Mucosa of descending colon (tissue), 3 donors: ENCODE measurements around the gene TMEM18. TPM values are rescaled to one million over a fixed set of nuclear protein-coding genes. Genes with fewer than 3 reads are reported as not detected.

Experiments
- ATAC-seq: fragments of 200-7000 bp; cut with Tn5 transposase; one replicate; pipeline ENCODE4 v1.9.1; 2020; ENCODE audit warnings: mild to moderate bottlenecking, moderate library complexity
- DNase-seq, 3 donors: peaks; one replicate each; pipeline ENCODE4 v3.0.0-alpha.2; 2020
- H3K36me3 ChIP-seq: fragments of 200-600 bp; one replicate; pipeline ENCODE4 v1.8.0; 2021; ENCODE audit warnings: low read depth, mild to moderate bottlenecking
- H3K4me1 ChIP-seq: fragments of 200-600 bp; one replicate; pipeline ENCODE4 v1.8.0; 2021; ENCODE audit warnings: low read depth, mild to moderate bottlenecking
- H3K4me3 ChIP-seq: fragments of 200-600 bp; one replicate; pipeline ENCODE4 v1.8.0; 2021; ENCODE audit warnings: mild to moderate bottlenecking
- H3K9me3 ChIP-seq: fragments of 200-600 bp; one replicate; pipeline ENCODE4 v1.8.0; 2021; ENCODE audit warnings: mild to moderate bottlenecking
- intact Hi-C, 2 donors: fragments of 100-400 bp; cut with DNase I in 1 of 2; cut with micrococcal nuclease in 1 of 2; formaldehyde crosslinking; loops; one replicate each; pipeline versions ENCODE4 v1.11.0 to v1.11.1; 2022; cut with DNase I, micrococcal nuclease
- total RNA-seq, 3 donors: library from RNA; stranded (reverse); fragmentation: NEBNext Ultra II Directional in 2 of 3; extraction: Animal tissue kit (Norgen Biotek cat#: 25700) in 2 of 3; gene quantifications; one replicate each; pipeline versions ENCODE4 v1.2.1 to v1.2.4, GENCODE V29; 2021 to 2023
- TF ChIP-seq, protein P1 (sequence below): fragments of 200-600 bp; IDR thresholded peaks from one replicate; pipeline ENCODE4 v1.8.0; 2022; ENCODE audit warnings: antibody characterized with exemption, mild to moderate bottlenecking
- donor health status: DM: no; HTN: no; CAD: no; lungs with moderate emphysema.
- donor health status: DM: no; HTN: no; CAD: no.
- donor health status: DM: no; HTN: yes; CAD: no.

Gene TMEM18
- total RNA-seq, 3 donors from 2014 or later, result 13.9 to 22.3 (median 19.0) TPM

DNA sequence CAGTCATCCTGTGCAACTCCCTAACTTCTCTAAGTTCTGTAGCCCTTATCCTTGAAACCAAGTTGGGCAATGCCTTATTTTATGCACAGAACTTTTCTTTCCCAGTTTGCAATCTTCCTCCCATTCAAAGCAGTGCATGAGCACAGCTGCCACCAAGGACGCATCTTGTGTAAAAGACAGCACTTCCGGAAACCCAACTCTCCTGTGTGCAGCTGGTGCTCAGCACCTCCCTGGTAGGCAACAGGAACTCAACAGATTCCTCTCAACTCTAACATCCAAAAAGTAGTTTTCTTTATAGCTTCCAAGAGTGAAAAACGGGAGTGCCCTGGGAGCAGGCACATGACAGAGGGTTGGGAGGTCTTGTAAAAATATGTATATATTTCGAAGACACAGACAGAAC, 2.2 kb downstream of the TMEM18 start:
- DNase-seq, result no peak
- ATAC-seq, result no peak
- H3K36me3 ChIP-seq, result no peaks in the 10 kb centered on the region
- H3K9me3 ChIP-seq, result no peaks in the 10 kb centered on the region
- H3K4me3 ChIP-seq, result no peak overlapping the region
- intact Hi-C loops, result no loop called here
- H3K4me1 ChIP-seq, result peaks cover 6% of the 10 kb centered on the region
- TF ChIP-seq, protein P1, sequence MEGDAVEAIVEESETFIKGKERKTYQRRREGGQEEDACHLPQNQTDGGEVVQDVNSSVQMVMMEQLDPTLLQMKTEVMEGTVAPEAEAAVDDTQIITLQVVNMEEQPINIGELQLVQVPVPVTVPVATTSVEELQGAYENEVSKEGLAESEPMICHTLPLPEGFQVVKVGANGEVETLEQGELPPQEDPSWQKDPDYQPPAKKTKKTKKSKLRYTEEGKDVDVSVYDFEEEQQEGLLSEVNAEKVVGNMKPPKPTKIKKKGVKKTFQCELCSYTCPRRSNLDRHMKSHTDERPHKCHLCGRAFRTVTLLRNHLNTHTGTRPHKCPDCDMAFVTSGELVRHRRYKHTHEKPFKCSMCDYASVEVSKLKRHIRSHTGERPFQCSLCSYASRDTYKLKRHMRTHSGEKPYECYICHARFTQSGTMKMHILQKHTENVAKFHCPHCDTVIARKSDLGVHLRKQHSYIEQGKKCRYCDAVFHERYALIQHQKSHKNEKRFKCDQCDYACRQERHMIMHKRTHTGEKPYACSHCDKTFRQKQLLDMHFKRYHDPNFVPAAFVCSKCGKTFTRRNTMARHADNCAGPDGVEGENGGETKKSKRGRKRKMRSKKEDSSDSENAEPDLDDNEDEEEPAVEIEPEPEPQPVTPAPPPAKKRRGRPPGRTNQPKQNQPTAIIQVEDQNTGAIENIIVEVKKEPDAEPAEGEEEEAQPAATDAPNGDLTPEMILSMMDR, result no peak

DNA sequence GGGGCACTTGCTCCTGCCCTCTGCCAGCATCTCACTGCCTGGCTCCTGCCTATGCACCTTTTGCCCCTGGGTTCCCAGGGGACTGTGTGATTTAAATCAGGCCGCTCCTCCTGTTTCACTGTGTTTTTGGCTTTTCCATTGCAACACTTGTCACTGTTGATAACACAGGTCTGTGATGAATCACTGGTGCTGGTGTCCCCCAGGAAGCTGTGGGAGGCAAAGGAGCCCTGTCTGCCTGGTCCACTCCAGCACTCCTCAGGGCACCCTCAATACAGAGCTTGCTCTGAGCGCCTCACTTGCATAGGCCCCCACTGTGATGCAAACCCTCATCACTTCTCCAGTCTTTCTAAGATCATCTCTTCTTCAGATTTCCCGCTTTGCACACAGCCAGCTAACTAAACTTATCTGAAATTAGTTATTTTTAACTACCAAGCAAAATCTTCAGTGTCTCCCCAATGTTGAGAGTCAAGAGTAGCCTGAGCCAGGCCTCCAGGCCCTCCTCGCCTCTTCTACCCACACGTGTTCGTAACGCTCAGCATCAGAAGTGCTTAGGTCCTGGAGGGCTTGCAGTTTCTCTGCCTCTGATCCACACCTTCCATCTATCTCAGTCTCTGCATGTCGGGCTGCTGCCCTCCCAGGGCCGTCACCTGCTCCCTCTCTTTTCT, 2.8 kb downstream of the TMEM18 start:
- no peaks in the 10 kb centered on the region for H3K36me3 ChIP-seq
- H3K4me3 ChIP-seq, result no peak overlapping the region
- intact Hi-C loops, result no loop called here
- H3K9me3 ChIP-seq, result no peaks in the 10 kb centered on the region
- TF ChIP-seq, protein P1, result no peak
- peaks cover 6% of the 10 kb centered on the region for H3K4me1 ChIP-seq
- no peak for ATAC-seq
- peak in 1 of 3 donors; percentile 22 for DNase-seq

DNA sequence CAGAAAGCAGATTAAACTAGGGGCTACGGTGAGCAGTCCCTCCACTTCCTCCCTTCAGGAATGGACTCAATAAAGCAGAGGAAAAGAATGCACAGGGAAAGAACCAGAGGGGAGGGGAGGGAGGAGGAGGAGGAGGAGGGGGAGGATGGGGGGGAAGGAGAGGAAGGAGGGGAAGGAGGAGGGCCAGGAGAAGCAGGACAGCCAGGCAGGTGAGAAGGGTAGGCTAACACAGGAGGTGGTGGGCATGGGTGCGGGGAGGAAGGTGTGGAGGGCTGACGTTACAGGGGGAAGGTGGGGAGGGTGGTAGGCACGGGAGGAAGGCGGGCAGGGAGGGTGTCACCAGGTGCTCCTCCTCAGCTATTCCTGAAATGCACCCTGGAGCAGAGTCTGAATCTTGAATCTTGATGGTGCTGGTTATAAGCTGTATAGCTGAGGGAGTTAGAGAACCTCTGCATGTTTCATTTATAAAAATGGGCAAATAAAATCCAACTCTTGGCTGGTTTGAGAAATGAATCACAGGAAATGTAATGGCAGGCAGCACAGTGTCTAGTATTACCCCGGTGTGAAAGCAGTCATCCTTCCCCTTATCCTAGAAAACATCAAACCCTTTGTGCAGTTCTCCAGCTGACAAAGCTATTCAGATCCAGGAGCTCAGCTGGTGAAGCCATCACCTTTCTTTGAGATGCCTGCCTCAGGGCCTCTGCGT, 3.4 kb downstream of the TMEM18 start:
- ATAC-seq (no peak), DNase-seq (peak in 1 of 3 donors; percentile 27)
- TF ChIP-seq, protein P1, result no peak
- Histone ChIP-seq H3K4me3 (no peak overlapping the region), H3K36me3 (no peaks in the 10 kb centered on the region), H3K4me1 (peaks cover 6% of the 10 kb centered on the region), H3K9me3 (no peaks in the 10 kb centered on the region)
- intact Hi-C loops, result no loop called here

DNA sequence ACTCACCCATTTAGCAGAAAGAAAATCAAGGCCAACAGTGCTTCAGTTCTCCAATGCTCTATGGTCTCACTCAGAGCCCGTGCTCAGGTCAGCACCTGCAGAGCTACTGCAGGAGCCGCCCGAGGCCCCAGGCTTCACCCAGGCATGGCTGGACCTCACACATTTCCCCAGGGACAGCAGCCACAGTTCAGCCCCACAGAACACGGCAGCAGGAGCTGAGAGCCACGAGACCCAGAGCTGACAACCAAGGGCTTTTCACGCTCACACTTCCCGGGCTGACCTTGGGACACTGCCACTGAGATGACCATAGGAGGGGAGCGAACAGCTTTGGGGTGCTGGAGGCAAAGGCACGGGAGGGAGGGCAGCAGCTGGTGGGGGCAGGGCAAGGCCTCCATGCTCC, 4.2 kb downstream of the TMEM18 start:
- no peaks in the 10 kb centered on the region for H3K36me3 ChIP-seq

DNA sequence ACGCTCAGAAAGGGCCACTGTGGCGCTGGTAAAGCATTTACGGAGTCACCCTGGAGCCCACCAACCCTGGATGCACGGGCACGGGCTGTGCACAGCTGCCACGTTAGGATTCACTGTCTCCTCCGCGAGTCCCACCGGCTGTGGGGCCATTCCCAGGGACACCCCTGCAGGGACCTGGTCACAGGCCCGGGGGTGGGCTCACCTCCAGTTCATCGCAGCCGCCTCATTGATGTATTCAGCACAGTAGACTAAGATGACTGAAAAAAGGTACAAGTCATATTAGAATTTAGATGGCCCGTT, 4.7 kb downstream of the TMEM18 start:
- H3K4me1 ChIP-seq, result peaks cover 6% of the 10 kb centered on the region
- no peak overlapping the region for H3K4me3 ChIP-seq
- intact Hi-C loops, result no loop called here
- H3K9me3 ChIP-seq, result no peaks in the 10 kb centered on the region
- no peak for ATAC-seq
- TF ChIP-seq, protein P1, result no peak
- no peak for DNase-seq
- no peaks in the 10 kb centered on the region for H3K36me3 ChIP-seq

More for the DNA sequence above, 4.2 kb downstream of the TMEM18 start:
- Histone ChIP-seq H3K4me3 (no peak overlapping the region), H3K4me1 (peaks cover 6% of the 10 kb centered on the region), H3K9me3 (no peaks in the 10 kb centered on the region)
- intact Hi-C loops, result no loop called here
- DNase-seq, result peak in 1 of 3 donors; percentile 45
- TF ChIP-seq, protein P1, result no peak
- no peak for ATAC-seq
